HG02763 (cell line): Measurements from ENCODE around the gene POTEB2.
"Not testable (repeated sequence)": the region's sequence is repeated elsewhere in the genome, so short reads cannot be mapped to it uniquely, and the experiment has no call there.

Experiments used
- ATAC-seq: cut with Tn5 transposase; IDR thresholded peaks from one replicate; pipeline ENCODE4 v1.9.1; 2021; ENCODE audit warnings: mild to moderate bottlenecking, moderate library complexity; ENCODE audit not compliant: unreplicated experiment

The POTEB2 gene

GRCh38 chr15:20866214-20866613 is at the start of gene POTEB2:
POTEB2 (minus strand) TSS chr15:20866314; CDS start chr15:20866281, 33 bp downstream.
- ATAC-seq, result not testable (repeated sequence)

- ATAC-seq, result not testable (repeated sequence)
These were observed 13.8 kb upstream of the POTEB2 start for GRCh38 chr15:20879916-20880315.

- ATAC-seq, result not testable (repeated sequence)
These were observed 12.3 kb upstream of the POTEB2 start for GRCh38 chr15:20878464-20878863.

GRCh38 chr15:20877819-20878218 is 11.7 kb upstream of the POTEB2 start:
- not testable (repeated sequence) for ATAC-seq
